Erythroblast (primary cell): ENCODE results near the gene PYGB.

Experiments
- GATA1 ChIP-seq: IDR thresholded peaks from 2 replicates; pipeline ENCODE4 v1.6.1; 2011; ENCODE audit warnings: low read depth, mild to moderate bottlenecking, control low read depth, low read length, moderate library complexity
- POLR2A ChIP-seq: IDR thresholded peaks from 2 replicates; pipeline ENCODE4 v1.6.1; 2011; ENCODE audit warnings: mild to moderate bottlenecking, low read length

GRCh38 chr20:25246182-25246999 lies 1.5 kb upstream of the PYGB start:
- TF ChIP-seq POLR2A (no peak), GATA1 (no peak)
